HG03108 (cell line): ENCODE data around the gene STYXL1.

Experiments used
- ATAC-seq: cut with Tn5 transposase; IDR thresholded peaks from one replicate; pipeline ENCODE4 v1.9.1; 2021; ENCODE audit warnings: moderate library complexity; ENCODE audit not compliant: unreplicated experiment

STYXL1 gene

GRCh38 chr7:75960372-75960771 is 87.4 kb downstream of the STYXL1 start:
- ATAC-seq: no peak

DNA sequence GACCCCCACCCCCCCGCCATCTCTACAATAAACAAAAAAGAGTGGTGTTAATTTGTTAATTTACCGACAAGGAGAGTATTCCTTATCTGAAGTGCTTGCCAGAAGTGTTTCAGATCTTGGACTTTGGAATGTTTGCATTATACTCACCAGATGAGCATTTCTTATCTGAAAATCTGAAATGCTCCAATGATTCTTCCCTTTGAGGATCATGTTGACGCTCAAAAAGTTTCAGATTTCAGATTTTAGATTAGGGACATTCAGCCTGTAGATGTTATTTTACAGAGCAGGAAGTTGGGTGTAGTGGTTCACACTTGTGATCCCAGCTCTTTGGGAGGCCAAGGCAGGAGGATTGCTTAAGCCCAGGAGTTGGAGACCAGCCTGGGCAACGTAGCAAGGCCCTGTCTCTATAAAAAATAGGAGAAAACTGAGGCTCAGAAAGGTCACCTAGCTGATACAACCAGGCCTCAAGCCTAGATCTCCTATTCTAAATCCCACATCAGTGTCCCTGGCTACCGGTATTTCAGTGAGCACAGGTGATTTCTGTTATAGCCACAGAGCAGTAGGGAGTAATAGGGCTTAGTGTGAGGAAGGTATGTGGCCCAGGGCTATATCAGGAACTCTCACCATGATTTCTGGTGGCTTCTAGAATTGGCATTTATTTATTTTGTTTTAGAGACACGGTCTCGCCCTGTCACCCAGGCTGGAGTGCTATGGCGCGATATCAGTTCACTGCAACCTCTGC is 88.8 kb downstream of the STYXL1 start:
- no peak for ATAC-seq

DNA sequence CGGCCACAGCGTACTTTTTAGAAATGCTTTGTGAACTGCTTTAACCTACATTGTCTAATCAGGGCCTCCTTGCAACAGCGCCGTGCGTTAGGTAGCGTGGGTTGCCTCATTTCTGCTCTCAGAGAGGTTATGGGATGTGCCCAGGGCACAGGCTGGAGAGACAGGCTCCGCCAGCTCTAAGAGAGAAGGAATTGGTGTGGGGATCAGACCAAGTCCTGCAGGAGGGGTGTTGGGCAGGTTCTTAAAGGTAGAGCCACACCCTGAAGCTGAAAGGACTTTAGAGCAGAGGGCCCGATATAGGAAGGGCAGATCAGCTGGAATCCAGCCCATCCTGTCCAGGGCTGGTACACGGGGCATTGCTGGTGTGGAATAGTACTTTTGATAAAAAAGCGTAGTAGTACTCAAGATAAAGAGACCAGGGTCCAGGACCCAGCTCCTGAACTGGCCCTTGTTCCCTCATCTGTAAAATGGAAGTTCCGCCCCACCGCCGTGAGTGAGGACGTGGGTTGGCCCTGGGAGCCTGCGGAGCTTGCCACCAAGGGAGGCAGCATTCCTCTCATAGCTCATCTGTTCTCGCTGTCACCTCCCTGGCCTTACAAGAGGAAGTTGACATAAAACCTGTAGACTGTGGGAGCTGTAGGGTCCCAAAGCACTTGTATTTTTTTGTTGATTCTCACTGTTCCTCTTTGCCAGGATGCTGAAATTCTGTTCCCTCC is 90.6 kb downstream of the STYXL1 start:
- ATAC-seq: no peak

- no peak for ATAC-seq
These were observed 92.4 kb downstream of the STYXL1 start for GRCh38 chr7:75955331-75955955.

GRCh38 chr7:75953931-75954330 is 93.9 kb downstream of the STYXL1 start:
- no peak for ATAC-seq

GRCh38 chr7:75953431-75953830 is 94.4 kb downstream of the STYXL1 start:
- ATAC-seq: no peak

GRCh38 chr7:75951506-75951905 is 96.3 kb downstream of the STYXL1 start:
- no peak for ATAC-seq

DNA sequence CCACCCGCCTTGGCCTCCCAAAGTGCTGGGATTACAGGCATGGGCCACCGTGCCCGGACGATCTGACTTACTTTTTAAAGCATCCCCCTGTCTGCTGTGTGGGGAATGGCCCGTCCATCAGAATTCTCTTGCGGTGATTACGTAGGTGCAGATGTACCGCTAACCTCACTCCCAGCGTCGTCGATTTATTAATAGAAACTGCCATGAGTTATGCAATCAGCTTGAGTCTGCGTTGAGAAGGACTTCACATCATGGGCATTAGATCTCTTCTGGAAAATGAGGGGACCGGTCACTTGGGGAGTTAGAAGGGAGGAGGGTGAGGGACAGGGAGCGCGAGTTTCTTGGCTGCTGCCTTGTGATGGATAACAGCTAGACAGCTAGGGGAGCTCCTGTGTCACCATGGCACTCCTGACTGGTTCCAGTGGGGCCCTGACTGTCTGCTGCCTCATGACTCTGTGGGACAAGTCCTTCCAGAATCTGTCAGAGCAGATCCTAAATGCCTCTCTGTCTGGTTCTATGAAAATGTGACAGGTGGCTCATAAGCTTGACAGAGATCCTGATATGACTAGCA is 97.6 kb downstream of the STYXL1 start:
- ATAC-seq: no peak

GRCh38 chr7:75948179-75948578 is 99.6 kb downstream of the STYXL1 start:
- no peak for ATAC-seq
